HUES6 (cell line): ENCODE data around the gene OXA1L.

Experiments
- H3K27ac ChIP-seq: 2 replicates; pipeline ENCODE4 v1.7.0; 2013; ENCODE audit warnings: low read depth, mild to moderate bottlenecking, low read length, inconsistent platforms
- H3K27me3 ChIP-seq: 2 replicates; pipeline ENCODE4 v1.6.1; 2013; ENCODE audit warnings: low read length; ENCODE audit not compliant: control insufficient read depth, insufficient read depth
- H3K36me3 ChIP-seq: 2 replicates; pipeline ENCODE4 v1.6.1; 2013; ENCODE audit warnings: low read length; ENCODE audit not compliant: control insufficient read depth, insufficient read depth
- H3K4me1 ChIP-seq: 2 replicates; pipeline ENCODE4 v1.6.1; 2013; ENCODE audit warnings: low read length; ENCODE audit not compliant: control insufficient read depth, insufficient read depth
- H3K4me3 ChIP-seq: 2 replicates; pipeline ENCODE4 v1.5.1; 2013; ENCODE audit warnings: low read depth, low read length
- H3K9ac ChIP-seq: one replicate; pipeline ENCODE4 v1.6.1; 2013; ENCODE audit warnings: mild to moderate bottlenecking, low read length
- H3K9me3 ChIP-seq: 2 replicates; pipeline ENCODE4 v1.6.1; 2013; ENCODE audit warnings: low read depth, low read length; ENCODE audit not compliant: control insufficient read depth, insufficient read depth

OXA1L gene

GRCh38 chr14:22812744-22813143, 46.3 kb downstream of the OXA1L start:
- no peaks in the 10 kb centered on the region for H3K9me3 ChIP-seq
- no peak overlapping the region for H3K4me3 ChIP-seq
- no peak overlapping the region for H3K27ac ChIP-seq
- no peaks in the 10 kb centered on the region for H3K36me3 ChIP-seq
- H3K9ac ChIP-seq = no peak overlapping the region
- peaks cover 13% of the 10 kb centered on the region for H3K4me1 ChIP-seq
- H3K27me3 ChIP-seq = no peaks in the 10 kb centered on the region

DNA sequence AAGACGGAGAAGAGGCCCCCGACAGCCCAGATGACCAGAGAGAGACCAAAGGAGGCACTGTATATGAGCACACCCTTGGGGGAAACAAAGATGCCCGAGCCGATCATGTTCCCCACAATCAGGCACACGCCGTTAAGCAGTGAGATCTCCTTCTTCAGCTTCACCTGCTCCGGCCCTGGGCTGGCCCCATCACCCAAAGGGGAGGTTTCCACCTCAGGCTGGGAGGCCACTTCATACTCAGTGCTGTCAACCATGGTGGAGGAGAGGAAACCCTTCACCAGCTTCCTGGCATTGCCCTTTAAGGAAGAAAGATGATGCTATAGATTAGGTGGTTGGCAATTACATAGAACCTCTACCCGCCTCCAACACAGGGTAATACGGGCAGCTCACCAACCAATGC, 46.7 kb downstream of the OXA1L start:
- Histone ChIP-seq H3K27ac (no peak overlapping the region), H3K36me3 (no peaks in the 10 kb centered on the region), H3K4me3 (no peak overlapping the region), H3K9me3 (no peaks in the 10 kb centered on the region), H3K4me1 (peaks cover 17% of the 10 kb centered on the region), H3K9ac (no peak overlapping the region), H3K27me3 (no peaks in the 10 kb centered on the region)

DNA sequence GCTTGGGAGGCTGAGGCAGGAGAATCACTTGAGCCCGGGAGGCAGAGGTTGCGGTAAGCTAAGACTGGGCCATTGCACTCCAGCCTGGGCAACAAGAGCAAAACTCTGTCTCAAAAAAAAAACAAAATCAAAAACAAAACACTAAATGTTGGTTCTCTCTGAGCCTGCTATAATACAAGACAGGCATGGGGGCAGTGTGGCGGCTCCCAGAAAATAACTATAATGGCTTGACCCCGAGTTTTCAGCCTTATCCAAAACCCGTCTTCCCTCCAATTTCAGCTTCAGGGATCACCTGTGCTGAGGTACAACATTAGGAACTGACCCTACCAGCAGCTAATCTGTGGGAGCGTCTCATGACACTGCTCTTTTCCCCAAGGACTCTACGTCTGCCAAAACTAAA, 47.9 kb downstream of the OXA1L start:
- Histone ChIP-seq H3K9ac (no peak overlapping the region), H3K4me3 (no peak overlapping the region), H3K9me3 (no peaks in the 10 kb centered on the region), H3K27me3 (no peaks in the 10 kb centered on the region), H3K27ac (no peak overlapping the region), H3K4me1 (peaks cover 24% of the 10 kb centered on the region), H3K36me3 (no peaks in the 10 kb centered on the region)

DNA sequence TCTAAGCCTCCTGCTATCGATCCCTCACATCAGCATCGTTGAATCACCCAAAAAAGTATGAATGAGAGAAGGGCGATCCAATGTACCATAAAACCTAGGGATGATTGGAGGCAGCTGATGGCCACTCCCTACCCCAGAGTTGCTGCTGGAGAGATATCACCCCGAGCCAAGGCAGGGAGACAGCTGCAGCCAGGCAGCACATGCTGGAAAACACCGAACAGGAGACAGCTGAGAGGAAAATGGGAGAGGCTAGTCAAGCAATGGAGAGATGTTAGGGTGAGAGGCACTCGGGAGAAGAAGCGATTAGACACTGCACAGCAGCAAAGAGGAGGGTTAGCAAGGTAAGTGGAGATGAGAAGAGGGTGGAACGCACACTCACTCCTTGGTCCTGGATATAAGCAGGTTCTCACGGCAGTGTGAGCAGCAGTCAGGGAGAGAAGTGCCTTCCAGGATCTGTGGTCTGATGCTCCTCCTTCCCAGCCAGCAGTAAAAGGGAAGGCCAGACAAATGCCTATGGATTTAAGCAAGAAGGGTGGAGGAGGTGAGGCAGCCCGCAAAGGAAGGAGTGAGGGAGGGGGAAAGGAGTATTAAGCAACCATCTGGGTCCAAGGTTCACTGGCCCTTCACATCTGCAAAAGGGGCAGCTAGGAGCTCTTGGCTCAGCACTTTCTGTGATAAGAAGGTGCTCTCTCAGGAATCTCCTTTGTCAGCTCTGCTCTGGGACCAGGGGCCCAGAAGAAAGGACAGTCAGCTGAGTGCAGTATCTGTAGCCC, 48.6 kb downstream of the OXA1L start, which contains the start of gene SLC7A7:
TSS of gene SLC7A7 (minus strand) at position 495 of the 773 bp plus-strand sequence. CDS start 2,037 bp downstream, outside the sequence.
- Histone ChIP-seq H3K9ac (peak within 1 kb of the TSS; percentile 3), H3K27ac (no peak within 1 kb of the TSS), H3K4me3 (no peak within 1 kb of the TSS; the same call in 1 of the 2 replicates), H3K36me3 (no peaks in the 10 kb centered on the region), H3K4me1 (peaks cover 32% of the 10 kb centered on the region), H3K27me3 (no peaks in the 10 kb centered on the region), H3K9me3 (no peaks in the 10 kb centered on the region)

GRCh38 chr14:22819151-22819988, 52.9 kb downstream of the OXA1L start:
- Histone ChIP-seq H3K27ac (no peak overlapping the region), H3K4me3 (peak overlapping the region; percentile 33), H3K36me3 (no peaks in the 10 kb centered on the region), H3K9me3 (no peaks in the 10 kb centered on the region), H3K27me3 (no peaks in the 10 kb centered on the region), H3K4me1 (peaks cover 50% of the 10 kb centered on the region), H3K9ac (peak overlapping the region; percentile 52)

DNA sequence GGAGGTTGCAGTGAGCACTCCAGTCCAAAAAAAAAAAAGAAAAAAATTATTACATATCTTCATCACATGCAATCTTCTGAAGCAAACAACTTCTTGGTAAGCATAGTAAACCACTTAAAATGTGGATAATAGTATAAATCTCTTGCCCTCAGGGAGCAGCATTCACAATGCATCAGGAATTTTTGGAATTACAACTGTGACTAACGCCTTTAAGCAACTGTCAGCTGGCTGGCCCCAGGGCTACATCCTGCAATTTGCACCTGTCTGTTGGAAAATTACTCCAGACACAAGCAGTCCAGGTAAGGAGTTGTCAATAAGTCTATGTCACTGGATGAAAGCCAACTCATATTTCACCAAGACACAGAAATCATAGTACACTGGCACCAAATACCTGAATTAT, 54.2 kb downstream of the OXA1L start:
- H3K4me3 ChIP-seq = no peak overlapping the region; the same call in 1 of the 2 replicates
- H3K4me1 ChIP-seq = peaks cover 45% of the 10 kb centered on the region
- no peak overlapping the region for H3K27ac ChIP-seq
- peak overlapping the region; percentile 90 for H3K9ac ChIP-seq
- H3K36me3 ChIP-seq = no peaks in the 10 kb centered on the region
- H3K27me3 ChIP-seq = no peaks in the 10 kb centered on the region
- no peaks in the 10 kb centered on the region for H3K9me3 ChIP-seq

DNA sequence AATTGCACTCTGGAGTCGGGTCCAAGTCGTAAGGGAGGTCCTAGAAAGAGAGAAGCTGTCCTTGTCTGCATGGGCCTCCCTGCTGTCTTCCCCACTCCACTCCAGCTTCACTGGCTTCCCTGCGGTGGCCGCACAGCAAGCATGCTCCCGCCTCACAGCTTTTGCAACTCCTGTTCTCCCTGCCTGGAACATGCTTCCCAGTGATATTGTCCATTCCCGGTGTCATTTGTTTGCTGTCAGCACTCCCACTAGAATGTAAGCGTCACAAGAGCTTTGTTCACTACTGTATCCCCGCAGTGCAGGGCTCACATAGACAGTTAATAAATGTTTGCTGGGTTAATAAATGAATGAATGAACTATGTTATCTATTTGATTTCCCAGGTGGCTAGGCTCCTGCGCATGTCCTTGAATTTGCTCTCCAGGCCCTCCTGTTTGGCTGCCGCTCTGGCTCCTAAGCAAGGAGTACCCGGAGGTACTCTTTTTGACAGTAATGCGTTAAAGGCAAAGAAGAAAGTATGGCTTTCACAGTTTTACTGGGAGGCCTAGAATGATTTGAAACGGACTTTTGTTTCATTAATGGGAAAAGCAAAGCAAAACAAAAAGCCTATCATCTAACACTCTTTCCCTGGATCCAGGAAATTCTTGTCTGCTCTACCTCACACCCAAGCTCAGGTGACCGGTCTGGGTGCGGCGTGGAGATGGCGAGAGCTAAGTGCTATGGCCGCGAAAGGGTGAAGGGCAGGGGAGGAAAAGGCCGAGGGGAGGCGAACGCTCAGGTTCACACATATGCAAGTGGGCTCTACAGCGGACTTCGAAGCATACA, 54.9 kb downstream of the OXA1L start:
- no peak overlapping the region; the same call in 1 of the 2 replicates for H3K27ac ChIP-seq
- no peaks in the 10 kb centered on the region for H3K27me3 ChIP-seq
- H3K36me3 ChIP-seq = no peaks in the 10 kb centered on the region
- no peaks in the 10 kb centered on the region for H3K9me3 ChIP-seq
- H3K4me1 ChIP-seq = peaks cover 42% of the 10 kb centered on the region
- peak overlapping the region; percentile 71 for H3K4me3 ChIP-seq
- peak overlapping the region; percentile 90 for H3K9ac ChIP-seq

DNA sequence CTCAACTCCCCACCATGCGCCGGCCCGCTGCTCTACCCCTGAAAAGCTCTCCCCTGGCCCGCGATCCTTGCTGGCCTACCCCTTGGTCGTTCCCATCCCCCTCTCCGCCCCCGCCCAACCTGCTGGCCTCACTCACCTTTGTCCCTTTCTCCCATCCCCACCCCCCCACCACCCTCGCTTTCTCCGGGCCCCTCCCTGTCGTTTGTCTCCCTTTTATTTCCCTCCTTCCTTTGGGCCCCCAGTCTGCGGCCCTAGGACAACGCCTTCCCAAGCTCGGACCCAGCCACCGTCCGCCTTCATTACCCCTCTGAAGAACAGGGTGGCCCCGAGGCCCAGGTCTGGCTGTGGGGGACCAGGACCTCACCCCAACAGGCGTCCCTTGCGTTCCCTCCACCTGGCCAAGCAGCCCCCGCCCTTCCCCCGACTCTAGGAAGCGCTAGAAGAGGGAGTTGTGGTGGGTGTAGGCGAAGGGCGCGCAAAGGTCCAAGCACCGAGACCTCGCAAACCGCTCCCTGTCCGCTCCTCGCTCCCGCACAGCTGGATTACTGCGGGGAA, 55.6 kb downstream of the OXA1L start:
- Histone ChIP-seq H3K9me3 (no peaks in the 10 kb centered on the region), H3K4me1 (peaks cover 42% of the 10 kb centered on the region), H3K27ac (peak overlapping the region; percentile 98), H3K9ac (peak overlapping the region; percentile 90), H3K27me3 (no peaks in the 10 kb centered on the region), H3K36me3 (no peaks in the 10 kb centered on the region), H3K4me3 (peak overlapping the region; percentile 71)
